Thymus (tissue), 11 donors: ENCODE measurements around the gene MDGA2. TPM values are rescaled to one million over a fixed set of nuclear protein-coding genes. Genes with fewer than 3 reads are reported as not detected.

Experiments used
- DNase-seq, 9 donors: peaks; one replicate each; pipeline ENCODE4 v3.0.0-alpha.2; 2013; ENCODE audit warnings: low spot score in 9 of 9, low read depth in 6 of 9, missing footprints in 1 of 9
- H3K27ac ChIP-seq, 2 donors: one replicate each; pipeline ENCODE4 v1.5.1; 2013; ENCODE audit warnings: control low read depth in 1 of 2, low read depth in 1 of 2, low read length in 1 of 2, mild to moderate bottlenecking in 1 of 2, moderate library complexity in 1 of 2
- H3K27me3 ChIP-seq, 2 donors: one replicate each; pipeline ENCODE4 v1.5.1; 2013; ENCODE audit warnings: low read length in 1 of 2; ENCODE audit not compliant: control insufficient read depth in 2 of 2, insufficient read depth in 1 of 2
- H3K36me3 ChIP-seq, 2 donors: one replicate each; pipeline ENCODE4 v1.5.1; 2013; ENCODE audit warnings: low read length in 1 of 2, mild to moderate bottlenecking in 1 of 2, moderate library complexity in 1 of 2; ENCODE audit not compliant: control insufficient read depth in 2 of 2, insufficient read depth in 2 of 2
- H3K4me1 ChIP-seq, 2 donors: one replicate each; pipeline ENCODE4 v1.5.1; 2013; ENCODE audit warnings: low read length in 2 of 2; ENCODE audit not compliant: control insufficient read depth in 2 of 2, insufficient read depth in 2 of 2
- H3K4me3 ChIP-seq, 2 donors: one replicate each; pipeline ENCODE4 v1.5.1; 2013; ENCODE audit warnings: low read length in 2 of 2, control low read depth in 1 of 2, mild to moderate bottlenecking in 1 of 2
- H3K9me3 ChIP-seq, 2 donors: one replicate each; pipeline ENCODE4 v1.5.1; 2013; ENCODE audit warnings: low read length in 1 of 2, mild to moderate bottlenecking in 1 of 2; ENCODE audit not compliant: control insufficient read depth in 2 of 2, insufficient read depth in 1 of 2
- WGBS: extraction: QIAGEN DNeasy Blood & Tissue Kit; methylation state at CpG from one replicate; pipeline ENCODE4 v1.1.7; 2013; 5-methylcytosine and 5-hydroxymethylcytosine counted together
- polyA plus RNA-seq: library from polyadenylated mRNA; stranded (reverse); fragments of 200-250 nt; gene quantifications from one replicate; pipeline ENCODE4 v1.2.3, GENCODE V29; 2013
- total RNA-seq: library from RNA; stranded (reverse); fragments of 120-200 nt; gene quantifications from one replicate; pipeline ENCODE4 v1.2.4, GENCODE V29; 2013
- donor health status: healthy.

MDGA2 gene
- total and polyA plus RNA-seq, 2 donors = 0.02 to 0.09 TPM

GRCh38 chr14:47585447-47585846, 90.0 kb downstream of the MDGA2 start:
- no peaks in the 10 kb centered on the region for H3K27me3 ChIP-seq
- 94% methylated on average over 7 of the region's 7 CpGs for WGBS
- DNase-seq = no peak
- H3K4me1 ChIP-seq = no peaks in the 10 kb centered on the region
- no peak overlapping the region for H3K4me3 ChIP-seq
- H3K9me3 ChIP-seq = no peaks in the 10 kb centered on the region
- no peak overlapping the region for H3K27ac ChIP-seq
- no peaks in the 10 kb centered on the region for H3K36me3 ChIP-seq

- no peak overlapping the region for H3K27ac ChIP-seq
- no peaks in the 10 kb centered on the region for H3K4me1 ChIP-seq
- no peak overlapping the region for H3K4me3 ChIP-seq
- no peaks in the 10 kb centered on the region for H3K36me3 ChIP-seq
- no peak for DNase-seq
- no peaks in the 10 kb centered on the region for H3K27me3 ChIP-seq
- H3K9me3 ChIP-seq = peaks cover 0 to 3% of the 10 kb centered on the region in 2 donors
Observed at GRCh38 chr14:47567273-47567672, 108.1 kb downstream of the MDGA2 start.

- no peak for DNase-seq
- no peaks in the 10 kb centered on the region for H3K36me3 ChIP-seq
- 85% methylated on average over 1 of the region's 1 CpG for WGBS
- no peak overlapping the region for H3K4me3 ChIP-seq
- no peaks in the 10 kb centered on the region for H3K27me3 ChIP-seq
- no peaks in the 10 kb centered on the region for H3K9me3 ChIP-seq
- no peaks in the 10 kb centered on the region for H3K4me1 ChIP-seq
- H3K27ac ChIP-seq = no peak overlapping the region
Observed at GRCh38 chr14:47557894-47558293, 117.5 kb downstream of the MDGA2 start.

GRCh38 chr14:47555333-47555732, 120.1 kb downstream of the MDGA2 start:
- Histone ChIP-seq H3K36me3 (no peaks in the 10 kb centered on the region), H3K4me3 (no peak overlapping the region), H3K9me3 (no peaks in the 10 kb centered on the region), H3K27ac (no peak overlapping the region), H3K27me3 (no peaks in the 10 kb centered on the region), H3K4me1 (no peaks in the 10 kb centered on the region)
- no peak for DNase-seq

GRCh38 chr14:47549886-47550285, 125.5 kb downstream of the MDGA2 start:
- WGBS = 89% methylated on average over 2 of the region's 2 CpGs
- Histone ChIP-seq H3K4me1 (no peaks in the 10 kb centered on the region), H3K36me3 (no peaks in the 10 kb centered on the region), H3K9me3 (no peaks in the 10 kb centered on the region), H3K27ac (no peak overlapping the region), H3K27me3 (no peaks in the 10 kb centered on the region), H3K4me3 (no peak overlapping the region)
- no peak for DNase-seq

- Histone ChIP-seq H3K27ac (no peak overlapping the region), H3K36me3 (no peaks in the 10 kb centered on the region), H3K4me3 (no peak overlapping the region), H3K27me3 (no peaks in the 10 kb centered on the region), H3K9me3 (no peaks in the 10 kb centered on the region), H3K4me1 (no peaks in the 10 kb centered on the region)
- no peak for DNase-seq
- 86% methylated on average over 1 of the region's 1 CpG for whole genome bisulfite sequencing
Observed at GRCh38 chr14:47543459-47543858, 131.9 kb downstream of the MDGA2 start.

- H3K36me3 ChIP-seq = no peaks in the 10 kb centered on the region
- no peaks in the 10 kb centered on the region for H3K9me3 ChIP-seq
- DNase-seq = no peak
- no peak overlapping the region for H3K27ac ChIP-seq
- no peak overlapping the region for H3K4me3 ChIP-seq
- WGBS = 94% methylated on average over 4 of the region's 4 CpGs
- H3K27me3 ChIP-seq = no peaks in the 10 kb centered on the region
- H3K4me1 ChIP-seq = no peaks in the 10 kb centered on the region
Observed at GRCh38 chr14:47541662-47542061, 133.7 kb downstream of the MDGA2 start.

- Histone ChIP-seq H3K27me3 (no peaks in the 10 kb centered on the region), H3K27ac (no peak overlapping the region), H3K4me3 (no peak overlapping the region), H3K9me3 (no peaks in the 10 kb centered on the region), H3K36me3 (no peaks in the 10 kb centered on the region), H3K4me1 (no peaks in the 10 kb centered on the region)
- WGBS = 46% methylated on average over 3 of the region's 3 CpGs
- DNase-seq = no peak
Observed at GRCh38 chr14:47539031-47539461, 136.4 kb downstream of the MDGA2 start.

GRCh38 chr14:47536341-47536740, 139.1 kb downstream of the MDGA2 start:
- no peaks in the 10 kb centered on the region for H3K9me3 ChIP-seq
- no peak overlapping the region for H3K4me3 ChIP-seq
- H3K4me1 ChIP-seq = no peaks in the 10 kb centered on the region
- DNase-seq = no peak
- H3K27me3 ChIP-seq = no peaks in the 10 kb centered on the region
- H3K27ac ChIP-seq = no peak overlapping the region
- no peaks in the 10 kb centered on the region for H3K36me3 ChIP-seq
- WGBS = 86% methylated on average over 2 of the region's 2 CpGs
